GM19025 (cell line): ENCODE measurements around the gene PNPO.
"Not testable (repeated sequence)": the region's sequence is repeated elsewhere in the genome, so short reads cannot be mapped to it uniquely, and the experiment has no call there.

Source experiments
- ATAC-seq: cut with Tn5 transposase; IDR thresholded peaks from one replicate; pipeline ENCODE4 v1.9.1; 2021; ENCODE audit warnings: mild to moderate bottlenecking, low read depth, moderate library complexity; ENCODE audit not compliant: unreplicated experiment

Gene PNPO

GRCh38 chr17:47970725-47971499 lies 29.5 kb downstream of the PNPO start, which contains the start of gene CDK5RAP3:
Gene CDK5RAP3, plus strand, starts transcription at chr17:47971113. Its CDS starts 34 bp downstream, at chr17:47971147.
- ATAC-seq: peak; percentile 98

GRCh38 chr17:47973541-47973940 lies 32.2 kb downstream of the PNPO start:
- ATAC-seq: no peak

- ATAC-seq: no peak
Measured at GRCh38 chr17:47975189-47975822, 33.9 kb downstream of the PNPO start.

- no peak for ATAC-seq
Measured at GRCh38 chr17:47975823-47976205, 34.4 kb downstream of the PNPO start.

GRCh38 chr17:47978324-47978723 lies 37.0 kb downstream of the PNPO start:
- ATAC-seq: no peak

- ATAC-seq: no peak
Measured at GRCh38 chr17:47980541-47980940, 39.2 kb downstream of the PNPO start.

GRCh38 chr17:47981462-47981861 lies 40.1 kb downstream of the PNPO start:
- no peak for ATAC-seq

GRCh38 chr17:47982091-47982617 lies 40.8 kb downstream of the PNPO start:
- ATAC-seq: no peak

GRCh38 chr17:47982645-47983390 lies 41.4 kb downstream of the PNPO start:
- ATAC-seq: no peak

GRCh38 chr17:47983492-47984223 lies 42.3 kb downstream of the PNPO start:
- ATAC-seq: no peak

- no peak for ATAC-seq
Measured at GRCh38 chr17:47986520-47986919, 45.1 kb downstream of the PNPO start.

- no peak for ATAC-seq
Measured at GRCh38 chr17:47987240-47987835, 46.0 kb downstream of the PNPO start.

- not testable (repeated sequence) for ATAC-seq
Measured at GRCh38 chr17:47988445-47988844, 47.1 kb downstream of the PNPO start.

GRCh38 chr17:47989159-47989558 lies 47.8 kb downstream of the PNPO start:
- ATAC-seq: no peak

GRCh38 chr17:47989700-47990099 lies 48.3 kb downstream of the PNPO start:
- no peak for ATAC-seq

- ATAC-seq: no peak
Measured at GRCh38 chr17:47990962-47991731, 49.8 kb downstream of the PNPO start.

GRCh38 chr17:47992216-47992615 lies 50.8 kb downstream of the PNPO start:
- ATAC-seq: no peak

- ATAC-seq: no peak
Measured at GRCh38 chr17:47993031-47993564, 51.7 kb downstream of the PNPO start.

GRCh38 chr17:47993964-47994363 lies 52.6 kb downstream of the PNPO start:
- no peak for ATAC-seq
